HepG2 (cell line): ENCODE data around the gene GAD2. TPM values are rescaled to one million over a fixed set of nuclear protein-coding genes. Genes with fewer than 3 reads are reported as not detected.

Experiments
- ATAC-seq: fragments of 200-7000 bp; cut with Tn5 transposase; 3 replicates; pipeline ENCODE4 v1.9.1; 2020; ENCODE audit warnings: mild to moderate bottlenecking, moderate library complexity
- BruUV-seq: library from RNA; stranded (reverse); fragments of 400-500 nt; replicated peaks from 2 replicates; lab custom pipeline; 2021; lab: Mats Ljungman, UMichigan
- CTCF ChIA-PET: fragments of 300-600 bp; formaldehyde crosslinking; extraction: SDS; loops from one replicate; lab custom pipeline; 2021; ENCODE audit warnings: low total read pairs, inconsistent platforms, low intra/inter-chr PET ratio; lab: Yijun Ruan, JAX
- POLR2A ChIA-PET: fragments of 350-600 bp; sonication (Branson Sonifier 250); formaldehyde crosslinking; loops from one replicate; lab custom pipeline; 2020; ENCODE audit warnings: antibody characterized with exemption, inconsistent platforms; lab: Yijun Ruan, JAX
- DNase-seq: peaks from one replicate; pipeline ENCODE4 v3.0.0-alpha.2; 2015; ENCODE audit warnings: low spot score
- FAIRE-seq: peaks from 3 replicates; lab custom pipeline; 2011; peaks lifted over from hg19 to GRCh38; lab: Jason Lieb, UNC
- H2AFZ ChIP-seq: one replicate; pipeline ENCODE4 v1.6.1; 2011; ENCODE audit warnings: low read length, inconsistent platforms
- H3K27ac ChIP-seq: fragments of 300-600 bp; 3 replicates; pipeline ENCODE4 v1.8.0; 2011; ENCODE audit warnings: mixed run types, mild to moderate bottlenecking, mixed read lengths, low read length, inconsistent platforms; ENCODE audit not compliant: insufficient read depth; ENCODE audit errors: extremely low read length
- H3K27me3 ChIP-seq, 2 experiments: fragments of 200-600 bp in 1 of 2; 2 replicates in 1 of 2; 3 replicates in 1 of 2; pipeline versions ENCODE4 v1.6.0 to v1.8.0; 2011; ENCODE audit warnings: low read length in 2 of 2, mild to moderate bottlenecking in 2 of 2, moderate library complexity in 2 of 2, inconsistent platforms in 1 of 2; ENCODE audit not compliant: insufficient read depth in 2 of 2, control insufficient read depth in 1 of 2
- H3K36me3 ChIP-seq, 2 experiments: fragments of 200-600 bp in 1 of 2; replicated peaks in 1 of 2; 2 replicates in 1 of 2; 3 replicates in 1 of 2; pipeline versions ENCODE4 v1.5.1 to v1.8.0; 2011; ENCODE audit warnings: low read length in 2 of 2, inconsistent platforms in 1 of 2; ENCODE audit not compliant: insufficient read depth in 2 of 2, control insufficient read depth in 1 of 2
- H3K4me1 ChIP-seq: 2 replicates; pipeline ENCODE4 v1.5.1; 2012; ENCODE audit warnings: low read length, inconsistent platforms; ENCODE audit not compliant: insufficient read depth
- H3K4me2 ChIP-seq: 2 replicates; pipeline ENCODE4 v1.6.0; 2011; ENCODE audit warnings: low read depth, low read length, inconsistent platforms
- H3K4me3 ChIP-seq, 3 experiments: fragments of 200-600 bp in 1 of 3; sonication (generic), shearing (Covaris generic) in 1 of 3; replicated peaks in 1 of 3; 2 replicates each; pipeline ENCODE4 v1.5.1; 2011 to 2016; ENCODE audit warnings: low read length in 3 of 3, inconsistent platforms in 2 of 3, low read depth in 2 of 3, mild to moderate bottlenecking in 2 of 3, control low read depth in 1 of 3, mixed read lengths in 1 of 3; ENCODE audit not compliant: insufficient read depth in 1 of 3
- H3K79me2 ChIP-seq: one replicate; pipeline ENCODE4 v1.6.1; 2011; ENCODE audit warnings: low read length, inconsistent platforms; ENCODE audit not compliant: insufficient read depth
- H3K9ac ChIP-seq: 2 replicates; pipeline ENCODE4 v1.6.0; 2011; ENCODE audit warnings: mild to moderate bottlenecking, low read depth, low read length, inconsistent platforms; ENCODE audit not compliant: insufficient read depth
- H3K9me3 ChIP-seq: 2 replicates; pipeline ENCODE4 v1.5.1; 2012; ENCODE audit warnings: mild to moderate bottlenecking, low read length
- H4K20me1 ChIP-seq: 2 replicates; pipeline ENCODE4 v1.6.0; 2011; ENCODE audit warnings: inconsistent platforms, mild to moderate bottlenecking, low read length, moderate library complexity; ENCODE audit not compliant: insufficient read depth
- AGO1 ChIP-seq: fragments of 200-400 bp; formaldehyde crosslinking; IDR thresholded peaks from 2 replicates; pipeline ENCODE4 v1.6.1; 2017; ENCODE audit warnings: mild to moderate bottlenecking, low read depth, low read length, moderate library complexity; ENCODE audit not compliant: poor library complexity, severe bottlenecking
- DNMT1 ChIP-seq: sonication (generic); formaldehyde crosslinking; IDR thresholded peaks from 2 replicates; pipeline ENCODE4 v1.5.1; 2020; ENCODE audit warnings: mild to moderate bottlenecking, missing genetic modification reagents
- HMG20A ChIP-seq: IDR thresholded peaks from 2 replicates; pipeline ENCODE4 v1.6.1; 2016; ENCODE audit warnings: borderline replicate concordance
- JDP2 ChIP-seq: sonication (generic); formaldehyde crosslinking; IDR thresholded peaks from 2 replicates; pipeline ENCODE4 v1.8.1; 2022; ENCODE audit warnings: missing genetic modification reagents, borderline replicate concordance
- MAFF ChIP-seq: IDR thresholded peaks from 2 replicates; pipeline ENCODE4 v1.6.1; 2011; ENCODE audit warnings: low read depth, low read length, improper control_type of control experiment
- MEIS2 ChIP-seq: sonication (generic); formaldehyde crosslinking; IDR thresholded peaks from 2 replicates; pipeline ENCODE4 v1.9.0; 2021; ENCODE audit warnings: mild to moderate bottlenecking, missing genetic modification reagents
- MZF1 ChIP-seq: sonication (generic); formaldehyde crosslinking; IDR thresholded peaks from 2 replicates; pipeline ENCODE4 v1.8.1; 2023; ENCODE audit warnings: mild to moderate bottlenecking, missing genetic modification reagents, borderline replicate concordance
- SMAD3 ChIP-seq: sonication (generic); formaldehyde crosslinking; IDR thresholded peaks from 2 replicates; pipeline ENCODE4 v1.4.0; 2020; ENCODE audit warnings: missing genetic modification reagents
- SPEN ChIP-seq: sonication (generic); formaldehyde crosslinking; IDR thresholded peaks from 2 replicates; pipeline ENCODE4 v1.5.1; 2020; ENCODE audit warnings: low read depth, mild to moderate bottlenecking, missing genetic modification reagents
- ZNF335 ChIP-seq: sonication (generic); formaldehyde crosslinking; IDR thresholded peaks from 2 replicates; pipeline ENCODE4 v1.4.0; 2020; ENCODE audit warnings: missing genetic modification reagents
- ZNF382 ChIP-seq: sonication (generic); formaldehyde crosslinking; IDR thresholded peaks from 2 replicates; pipeline ENCODE4 v1.5.0; 2020; ENCODE audit warnings: missing genetic modification reagents, mild to moderate bottlenecking, borderline replicate concordance
- WGBS: methylation state at CpG from one replicate; pipeline ENCODE4 v1.1.6; 2017; ENCODE audit warnings: low lambda C conversion rate; 5-methylcytosine and 5-hydroxymethylcytosine counted together
- in situ Hi-C: cut with HindIII; loops from 2 replicates; pipeline ENCODE4 v1.10.0; 2017; ENCODE audit warnings: low pct_unique_long_range_greater_than_20kb; ENCODE audit not compliant: extremely low pct_ligation_motif_present
- intact Hi-C: fragments of 100-400 bp; cut with micrococcal nuclease; formaldehyde crosslinking; loops from one replicate; pipeline ENCODE4 v1.10.0; 2022; ENCODE audit not compliant: unreplicated experiment
- polyA plus RNA-seq, 8 experiments: library from polyadenylated mRNA; depleted of rRNA in 3 of 8; stranded (reverse) in 7 of 8; unstranded in 1 of 8; fragments of >200 nt; fragmentation: Illumina TruSeq in 4 of 8; extraction: Trizol in 4 of 8; gene quantifications; 2 replicates each; pipeline versions ENCODE4 v1.2.1 to v1.2.3, GENCODE V29; 2011 to 2016; ENCODE audit warnings: low read depth in 4 of 8, missing spikeins in 1 of 8, mixed read lengths in 1 of 8; ENCODE audit not compliant: insufficient read depth in 1 of 8
- total RNA-seq, 5 experiments: library from RNA; depleted of rRNA; stranded (reverse); fragments of >200 nt; fragmentation: Illumina TruSeq; extraction: Trizol; gene quantifications; 2 replicates each; pipeline ENCODE4 v1.2.3, GENCODE V29; 2016; ENCODE audit warnings: low read depth in 1 of 5
- TF ChIP-seq, protein P1 (sequence below): sonication (generic); formaldehyde crosslinking; IDR thresholded peaks from 2 replicates; pipeline ENCODE4 v1.5.1; 2020; ENCODE audit warnings: missing genetic modification reagents, mild to moderate bottlenecking, borderline replicate concordance
- TF ChIP-seq, protein P2 (sequence below): sonication (generic); formaldehyde crosslinking; IDR thresholded peaks from 2 replicates; pipeline ENCODE4 v1.4.0; 2020; ENCODE audit warnings: missing genetic modification reagents
- TF ChIP-seq, protein P3 (sequence below): sonication (generic); formaldehyde crosslinking; IDR thresholded peaks from 2 replicates; pipeline ENCODE4 v1.5.0; 2020; ENCODE audit warnings: mild to moderate bottlenecking, low read depth, missing genetic modification reagents, borderline replicate concordance
- TF ChIP-seq, protein P4 (sequence below): sonication (generic); formaldehyde crosslinking; IDR thresholded peaks from 2 replicates; pipeline ENCODE4 v1.8.0; 2022; ENCODE audit warnings: missing genetic modification reagents, mild to moderate bottlenecking, borderline replicate concordance

The GAD2 gene
- total and polyA plus RNA-seq, 2 of the 13 experiments (the other 11 are each of a cell fraction or from before 2014, with no cell fraction given) = not detected

DNA sequence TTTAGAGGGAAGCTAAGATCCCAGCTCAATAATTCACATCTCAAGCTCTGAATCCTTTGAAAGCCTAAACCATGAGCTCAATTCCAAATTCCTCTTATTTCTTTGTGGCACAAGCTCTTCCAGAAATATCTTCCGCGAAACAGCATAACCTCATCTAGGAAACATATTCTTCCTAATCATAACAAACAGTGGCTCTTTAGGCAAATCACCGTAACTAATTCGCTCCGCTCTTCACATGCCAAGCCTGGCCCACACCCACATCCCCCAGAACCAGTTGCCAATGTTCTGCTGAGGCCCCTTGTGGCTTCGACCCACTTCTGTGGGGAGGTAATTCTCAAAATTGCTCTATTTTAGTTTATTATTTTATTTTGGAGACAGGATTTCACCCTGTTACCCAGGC is 19.2 kb downstream of the GAD2 start (continued):
- TF ChIP-seq, protein P1, sequence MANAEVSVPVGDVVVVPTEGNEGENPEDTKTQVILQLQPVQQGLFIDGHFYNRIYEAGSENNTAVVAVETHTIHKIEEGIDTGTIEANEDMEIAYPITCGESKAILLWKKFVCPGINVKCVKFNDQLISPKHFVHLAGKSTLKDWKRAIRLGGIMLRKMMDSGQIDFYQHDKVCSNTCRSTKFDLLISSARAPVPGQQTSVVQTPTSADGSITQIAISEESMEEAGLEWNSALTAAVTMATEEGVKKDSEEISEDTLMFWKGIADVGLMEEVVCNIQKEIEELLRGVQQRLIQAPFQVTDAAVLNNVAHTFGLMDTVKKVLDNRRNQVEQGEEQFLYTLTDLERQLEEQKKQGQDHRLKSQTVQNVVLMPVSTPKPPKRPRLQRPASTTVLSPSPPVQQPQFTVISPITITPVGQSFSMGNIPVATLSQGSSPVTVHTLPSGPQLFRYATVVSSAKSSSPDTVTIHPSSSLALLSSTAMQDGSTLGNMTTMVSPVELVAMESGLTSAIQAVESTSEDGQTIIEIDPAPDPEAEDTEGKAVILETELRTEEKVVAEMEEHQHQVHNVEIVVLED (CRISPR knock-in tag) = no peak
- TF ChIP-seq, protein P2, sequence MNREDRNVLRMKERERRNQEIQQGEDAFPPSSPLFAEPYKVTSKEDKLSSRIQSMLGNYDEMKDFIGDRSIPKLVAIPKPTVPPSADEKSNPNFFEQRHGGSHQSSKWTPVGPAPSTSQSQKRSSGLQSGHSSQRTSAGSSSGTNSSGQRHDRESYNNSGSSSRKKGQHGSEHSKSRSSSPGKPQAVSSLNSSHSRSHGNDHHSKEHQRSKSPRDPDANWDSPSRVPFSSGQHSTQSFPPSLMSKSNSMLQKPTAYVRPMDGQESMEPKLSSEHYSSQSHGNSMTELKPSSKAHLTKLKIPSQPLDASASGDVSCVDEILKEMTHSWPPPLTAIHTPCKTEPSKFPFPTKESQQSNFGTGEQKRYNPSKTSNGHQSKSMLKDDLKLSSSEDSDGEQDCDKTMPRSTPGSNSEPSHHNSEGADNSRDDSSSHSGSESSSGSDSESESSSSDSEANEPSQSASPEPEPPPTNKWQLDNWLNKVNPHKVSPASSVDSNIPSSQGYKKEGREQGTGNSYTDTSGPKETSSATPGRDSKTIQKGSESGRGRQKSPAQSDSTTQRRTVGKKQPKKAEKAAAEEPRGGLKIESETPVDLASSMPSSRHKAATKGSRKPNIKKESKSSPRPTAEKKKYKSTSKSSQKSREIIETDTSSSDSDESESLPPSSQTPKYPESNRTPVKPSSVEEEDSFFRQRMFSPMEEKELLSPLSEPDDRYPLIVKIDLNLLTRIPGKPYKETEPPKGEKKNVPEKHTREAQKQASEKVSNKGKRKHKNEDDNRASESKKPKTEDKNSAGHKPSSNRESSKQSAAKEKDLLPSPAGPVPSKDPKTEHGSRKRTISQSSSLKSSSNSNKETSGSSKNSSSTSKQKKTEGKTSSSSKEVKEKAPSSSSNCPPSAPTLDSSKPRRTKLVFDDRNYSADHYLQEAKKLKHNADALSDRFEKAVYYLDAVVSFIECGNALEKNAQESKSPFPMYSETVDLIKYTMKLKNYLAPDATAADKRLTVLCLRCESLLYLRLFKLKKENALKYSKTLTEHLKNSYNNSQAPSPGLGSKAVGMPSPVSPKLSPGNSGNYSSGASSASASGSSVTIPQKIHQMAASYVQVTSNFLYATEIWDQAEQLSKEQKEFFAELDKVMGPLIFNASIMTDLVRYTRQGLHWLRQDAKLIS (CRISPR knock-in tag) = no peak
- TF ChIP-seq MZF1 (CRISPR knock-in tag) = no peak
- no peak for TF ChIP-seq MAFF
- TF ChIP-seq ZNF335 = no peak
- TF ChIP-seq SMAD3 (CRISPR knock-in tag) = no peak
- TF ChIP-seq HMG20A (CRISPR knock-in tag) = no peak
- TF ChIP-seq AGO1 = no peak

DNA sequence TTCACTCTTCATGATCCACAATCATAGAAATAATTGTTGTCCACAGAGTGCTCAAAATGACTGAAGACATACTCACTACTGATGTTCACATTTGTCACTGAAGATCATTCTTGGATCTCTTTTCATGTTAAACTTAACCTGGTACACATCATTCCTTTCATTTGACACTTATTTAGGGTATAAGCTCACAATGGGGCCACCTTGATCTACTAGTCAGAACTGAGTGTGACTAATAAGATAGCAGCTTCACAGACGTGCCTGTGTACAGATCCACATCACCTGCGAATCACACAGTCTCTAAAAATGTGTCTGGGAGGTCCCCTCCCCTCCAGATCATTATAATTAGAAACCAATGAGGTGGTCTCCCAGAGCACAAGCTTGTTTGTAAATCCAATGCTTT is 21.8 kb downstream of the GAD2 start:
- Histone ChIP-seq H3K9me3 (no peaks in the 10 kb centered on the region), H3K4me1 (no peaks in the 10 kb centered on the region), H3K4me2 (no peak overlapping the region), H3K36me3 (no peaks in the 10 kb centered on the region), H3K27me3 (peaks cover 0 to 18% of the 10 kb centered on the region in 2 experiments; a peak in 2 of 5 replicates), H3K9ac (no peak overlapping the region), H3K4me3 (no peak overlapping the region), H2AFZ (no peak overlapping the region), H4K20me1 (no peaks in the 10 kb centered on the region), H3K27ac (no peak overlapping the region), H3K79me2 (no peaks in the 10 kb centered on the region)
- ChIA-PET POLR2A (no interaction called here), CTCF (no interaction called here)
- 0% methylated on average over 2 of the region's 2 CpGs for WGBS
- FAIRE-seq = no peak
- ATAC-seq = no peak
- in situ Hi-C loops = no loop called here
- DNase-seq = no peak
- intact Hi-C loops = no loop called here
- BruUV-seq = no TSS peak
- TF ChIP-seq, protein P3, sequence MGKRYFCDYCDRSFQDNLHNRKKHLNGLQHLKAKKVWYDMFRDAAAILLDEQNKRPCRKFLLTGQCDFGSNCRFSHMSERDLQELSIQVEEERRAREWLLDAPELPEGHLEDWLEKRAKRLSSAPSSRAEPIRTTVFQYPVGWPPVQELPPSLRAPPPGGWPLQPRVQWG = no peak
- TF ChIP-seq DNMT1 (CRISPR knock-in tag) (no peak), SPEN (CRISPR knock-in tag) (no peak), MEIS2 (CRISPR knock-in tag) (no peak), ZNF382 (CRISPR knock-in tag) (no peak), JDP2 (CRISPR knock-in tag) (no peak)
- TF ChIP-seq, protein P4, sequence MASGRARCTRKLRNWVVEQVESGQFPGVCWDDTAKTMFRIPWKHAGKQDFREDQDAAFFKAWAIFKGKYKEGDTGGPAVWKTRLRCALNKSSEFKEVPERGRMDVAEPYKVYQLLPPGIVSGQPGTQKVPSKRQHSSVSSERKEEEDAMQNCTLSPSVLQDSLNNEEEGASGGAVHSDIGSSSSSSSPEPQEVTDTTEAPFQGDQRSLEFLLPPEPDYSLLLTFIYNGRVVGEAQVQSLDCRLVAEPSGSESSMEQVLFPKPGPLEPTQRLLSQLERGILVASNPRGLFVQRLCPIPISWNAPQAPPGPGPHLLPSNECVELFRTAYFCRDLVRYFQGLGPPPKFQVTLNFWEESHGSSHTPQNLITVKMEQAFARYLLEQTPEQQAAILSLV = no peak
